ENCODE measurements around the gene SCN5A. TPM values are rescaled to one million over a fixed set of nuclear protein-coding genes. Genes with fewer than 3 reads are reported as not detected.
"Not testable (repeated sequence)": the region's sequence is repeated elsewhere in the genome, so short reads cannot be mapped to it uniquely, and the experiment has no call there.

The SCN5A gene
- total RNA-seq, 1 donor from 2014 or later, result 3.3 TPM

DNA sequence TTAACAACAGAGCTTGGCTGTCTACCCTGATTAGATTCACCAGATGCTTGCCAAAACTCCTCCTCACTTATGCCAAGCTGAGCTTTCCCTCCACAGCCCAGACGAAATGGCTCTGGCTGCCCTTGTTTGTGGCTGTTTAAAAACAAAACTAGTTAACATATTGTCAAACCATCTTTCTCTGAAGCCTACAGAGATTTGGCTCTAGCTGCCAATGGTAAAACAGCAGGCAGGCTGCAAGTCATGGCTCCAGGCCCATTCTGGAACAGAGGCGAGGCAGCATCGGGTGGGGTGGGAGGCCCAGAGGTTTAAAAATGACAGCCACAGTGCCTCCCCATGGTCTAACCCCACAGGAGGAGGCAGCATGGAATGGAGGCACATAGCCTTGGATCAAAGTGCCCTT lies 75.9 kb downstream of the SCN5A start:
- Mint-ChIP-seq H3K27me3 (ENCODE audit: low read depth, unreplicated experiment) (peaks cover 12% of the 10 kb centered on the region), H3K27ac (ENCODE audit: unreplicated experiment) (no peak overlapping the region), H3K4me1 (ENCODE audit: low read depth, unreplicated experiment) (no peaks in the 10 kb centered on the region), H3K36me3 (ENCODE audit: low read depth, unreplicated experiment) (peaks cover 2% of the 10 kb centered on the region), H3K9me3 (ENCODE audit: unreplicated experiment) (peaks cover 2% of the 10 kb centered on the region), H3K4me3 (ENCODE audit: unreplicated experiment) (no peak overlapping the region)
- no peaks in the 10 kb centered on the region for H3K36me3 ChIP-seq (ENCODE audit: insufficient read depth, low read length)
- no peak overlapping the region for H3K27ac ChIP-seq (ENCODE audit: low read depth, low read length)
- no peak overlapping the region for H3K4me2 ChIP-seq (ENCODE audit: low read length)
- H3K9me3 ChIP-seq (ENCODE audit: insufficient read depth, low read depth, low read length), result peaks cover 4% of the 10 kb centered on the region
- no peaks in the 10 kb centered on the region for H3K4me1 ChIP-seq (ENCODE audit: insufficient read depth, low read length)
- no peak overlapping the region for H3K4me3 ChIP-seq (ENCODE audit: insufficient read depth, low read depth, low read length)
- no peak overlapping the region for H2AFZ ChIP-seq (ENCODE audit: low read depth, low read length)
- H3K79me2 ChIP-seq (ENCODE audit: insufficient read depth, low read length), result no peaks in the 10 kb centered on the region
- H4K20me1 ChIP-seq (ENCODE audit: insufficient read depth, low read length), result no peaks in the 10 kb centered on the region
- H3K9ac ChIP-seq (ENCODE audit: low read length), result no peak overlapping the region
- no peak for DNase-seq (ENCODE audit: low read depth)
- no peaks in the 10 kb centered on the region for H3K27me3 ChIP-seq (ENCODE audit: insufficient read depth, low read length)
- no peak for TF ChIP-seq EZH2 (IDR thresholded peaks at IDR 0.05; ENCODE audit: insufficient read depth, low read length)
- TF ChIP-seq, protein P1, sequence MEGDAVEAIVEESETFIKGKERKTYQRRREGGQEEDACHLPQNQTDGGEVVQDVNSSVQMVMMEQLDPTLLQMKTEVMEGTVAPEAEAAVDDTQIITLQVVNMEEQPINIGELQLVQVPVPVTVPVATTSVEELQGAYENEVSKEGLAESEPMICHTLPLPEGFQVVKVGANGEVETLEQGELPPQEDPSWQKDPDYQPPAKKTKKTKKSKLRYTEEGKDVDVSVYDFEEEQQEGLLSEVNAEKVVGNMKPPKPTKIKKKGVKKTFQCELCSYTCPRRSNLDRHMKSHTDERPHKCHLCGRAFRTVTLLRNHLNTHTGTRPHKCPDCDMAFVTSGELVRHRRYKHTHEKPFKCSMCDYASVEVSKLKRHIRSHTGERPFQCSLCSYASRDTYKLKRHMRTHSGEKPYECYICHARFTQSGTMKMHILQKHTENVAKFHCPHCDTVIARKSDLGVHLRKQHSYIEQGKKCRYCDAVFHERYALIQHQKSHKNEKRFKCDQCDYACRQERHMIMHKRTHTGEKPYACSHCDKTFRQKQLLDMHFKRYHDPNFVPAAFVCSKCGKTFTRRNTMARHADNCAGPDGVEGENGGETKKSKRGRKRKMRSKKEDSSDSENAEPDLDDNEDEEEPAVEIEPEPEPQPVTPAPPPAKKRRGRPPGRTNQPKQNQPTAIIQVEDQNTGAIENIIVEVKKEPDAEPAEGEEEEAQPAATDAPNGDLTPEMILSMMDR (IDR thresholded peaks at IDR 0.05; ENCODE audit: insufficient read depth, low read depth, low read length), result no peak
- FAIRE-seq, result no peak

DNA sequence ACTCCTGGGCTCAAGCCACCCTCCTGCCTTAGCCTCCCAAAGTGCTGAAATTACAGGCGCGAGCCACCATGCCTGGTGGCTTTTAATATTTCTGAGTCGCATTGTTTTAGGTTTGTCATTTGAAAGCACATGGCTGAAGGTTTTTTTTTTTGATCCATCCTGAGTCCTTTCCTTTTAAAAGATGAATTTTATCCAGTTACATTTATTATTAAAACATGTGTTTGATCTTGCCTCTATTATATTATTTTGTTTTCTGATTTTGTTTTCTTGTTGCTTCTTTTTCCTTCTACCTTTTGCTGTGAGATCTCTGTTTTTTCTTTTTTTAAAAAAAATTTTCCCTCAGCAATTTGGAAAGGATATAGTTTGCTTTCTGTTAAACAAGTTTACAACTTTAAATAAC lies 76.4 kb downstream of the SCN5A start:
- no peak overlapping the region for H3K9ac ChIP-seq (ENCODE audit: low read length)
- Mint-ChIP-seq H3K27ac (ENCODE audit: unreplicated experiment) (no peak overlapping the region), H3K27me3 (ENCODE audit: low read depth, unreplicated experiment) (peaks cover 9% of the 10 kb centered on the region), H3K4me1 (ENCODE audit: low read depth, unreplicated experiment) (no peaks in the 10 kb centered on the region), H3K9me3 (ENCODE audit: unreplicated experiment) (peaks cover 2% of the 10 kb centered on the region), H3K4me3 (ENCODE audit: unreplicated experiment) (no peak overlapping the region), H3K36me3 (ENCODE audit: low read depth, unreplicated experiment) (peaks cover 2% of the 10 kb centered on the region)
- H2AFZ ChIP-seq (ENCODE audit: low read depth, low read length), result no peak overlapping the region
- H3K27me3 ChIP-seq (ENCODE audit: insufficient read depth, low read length), result no peaks in the 10 kb centered on the region
- DNase-seq (ENCODE audit: low read depth) (no peak), FAIRE-seq (no peak)
- no peaks in the 10 kb centered on the region for H3K79me2 ChIP-seq (ENCODE audit: insufficient read depth, low read length)
- no peak overlapping the region for H3K4me2 ChIP-seq (ENCODE audit: low read length)
- H4K20me1 ChIP-seq (ENCODE audit: insufficient read depth, low read length), result no peaks in the 10 kb centered on the region
- H3K36me3 ChIP-seq (ENCODE audit: insufficient read depth, low read length), result no peaks in the 10 kb centered on the region
- H3K4me3 ChIP-seq (ENCODE audit: insufficient read depth, low read depth, low read length), result no peak overlapping the region
- H3K27ac ChIP-seq (ENCODE audit: low read depth, low read length), result no peak overlapping the region
- H3K9me3 ChIP-seq (ENCODE audit: insufficient read depth, low read depth, low read length), result peaks cover 4% of the 10 kb centered on the region
- no peak for TF ChIP-seq EZH2 (IDR thresholded peaks at IDR 0.05; ENCODE audit: insufficient read depth, low read length)
- TF ChIP-seq, protein P1 (IDR thresholded peaks at IDR 0.05; ENCODE audit: insufficient read depth, low read depth, low read length), result no peak
- H3K4me1 ChIP-seq (ENCODE audit: insufficient read depth, low read length), result no peaks in the 10 kb centered on the region

DNA sequence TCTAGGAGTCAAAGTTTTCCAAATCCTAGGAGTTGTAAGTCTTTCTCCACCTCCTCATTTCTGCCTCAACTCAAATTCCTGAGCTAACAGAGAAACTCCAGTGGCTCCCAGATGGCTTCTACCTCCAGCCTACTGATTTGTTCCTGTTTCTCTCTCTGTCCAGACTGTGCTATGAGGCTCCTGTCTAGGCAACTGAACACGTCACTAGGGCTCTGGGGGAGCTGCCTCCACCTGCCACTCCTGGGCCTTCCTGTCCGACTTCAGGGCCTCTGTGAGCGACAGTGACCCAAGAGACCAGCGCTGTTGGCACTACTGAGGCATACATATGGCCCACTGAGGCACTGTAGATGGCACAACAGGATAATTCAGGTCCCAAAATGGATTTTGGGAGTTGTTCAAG lies 82.0 kb downstream of the SCN5A start:
- no peak overlapping the region for H3K9ac ChIP-seq (ENCODE audit: low read length)
- H4K20me1 ChIP-seq (ENCODE audit: insufficient read depth, low read length), result no peaks in the 10 kb centered on the region
- H3K36me3 ChIP-seq (ENCODE audit: insufficient read depth, low read length), result no peaks in the 10 kb centered on the region
- H3K4me1 Mint-ChIP-seq (ENCODE audit: low read depth, unreplicated experiment), result no peaks in the 10 kb centered on the region
- peaks cover 14% of the 10 kb centered on the region for H3K27me3 Mint-ChIP-seq (ENCODE audit: low read depth, unreplicated experiment)
- no peaks in the 10 kb centered on the region for H3K79me2 ChIP-seq (ENCODE audit: insufficient read depth, low read length)
- FAIRE-seq, result no peak
- no peak overlapping the region for H3K27ac ChIP-seq (ENCODE audit: low read depth, low read length)
- H3K27me3 ChIP-seq (ENCODE audit: insufficient read depth, low read length), result no peaks in the 10 kb centered on the region
- no peak for DNase-seq (ENCODE audit: low read depth)
- no peaks in the 10 kb centered on the region for H3K9me3 Mint-ChIP-seq (ENCODE audit: unreplicated experiment)
- TF ChIP-seq, protein P1 (IDR thresholded peaks at IDR 0.05; ENCODE audit: insufficient read depth, low read depth, low read length), result no peak
- no peak for TF ChIP-seq EZH2 (IDR thresholded peaks at IDR 0.05; ENCODE audit: insufficient read depth, low read length)
- H2AFZ ChIP-seq (ENCODE audit: low read depth, low read length), result no peak overlapping the region
- no peak overlapping the region for H3K27ac Mint-ChIP-seq (ENCODE audit: unreplicated experiment)
- no peak overlapping the region for H3K4me2 ChIP-seq (ENCODE audit: low read length)
- H3K9me3 ChIP-seq (ENCODE audit: insufficient read depth, low read depth, low read length), result no peaks in the 10 kb centered on the region
- H3K36me3 Mint-ChIP-seq (ENCODE audit: low read depth, unreplicated experiment), result no peaks in the 10 kb centered on the region
- H3K4me1 ChIP-seq (ENCODE audit: insufficient read depth, low read length), result no peaks in the 10 kb centered on the region
- H3K4me3 Mint-ChIP-seq (ENCODE audit: unreplicated experiment), result no peak overlapping the region
- no peak overlapping the region for H3K4me3 ChIP-seq (ENCODE audit: insufficient read depth, low read depth, low read length)

DNA sequence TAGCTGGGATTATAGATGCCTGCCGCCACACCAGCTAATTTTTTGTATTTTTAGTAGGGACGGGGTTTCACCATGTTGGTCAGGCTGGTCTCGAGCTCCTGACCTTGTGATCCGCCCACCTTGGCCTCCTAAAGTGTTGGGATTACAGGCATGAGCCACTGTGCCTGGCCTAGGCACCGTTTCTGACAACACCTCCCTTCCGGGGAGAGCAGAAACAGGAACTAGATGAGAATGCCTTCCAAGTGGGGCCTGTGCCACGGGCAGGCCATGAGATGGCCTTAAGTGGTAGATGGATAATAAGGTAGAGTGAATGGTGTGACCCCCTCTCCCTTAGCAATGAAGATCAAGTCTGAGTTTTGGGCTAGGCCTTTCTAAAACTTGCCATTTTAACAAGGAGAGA lies 82.7 kb downstream of the SCN5A start:
- not testable (repeated sequence) for FAIRE-seq

More for the DNA sequence above, 82.7 kb downstream of the SCN5A start:
- not testable (repeated sequence) for H3K27me3 ChIP-seq (ENCODE audit: insufficient read depth, low read length); H3K4me3 ChIP-seq (ENCODE audit: insufficient read depth, low read depth, low read length); H3K79me2 ChIP-seq (ENCODE audit: insufficient read depth, low read length); H3K36me3 Mint-ChIP-seq (ENCODE audit: low read depth, unreplicated experiment); H3K4me1 ChIP-seq (ENCODE audit: insufficient read depth, low read length); H3K9me3 ChIP-seq (ENCODE audit: insufficient read depth, low read depth, low read length); H2AFZ ChIP-seq (ENCODE audit: low read depth, low read length); H3K36me3 ChIP-seq (ENCODE audit: insufficient read depth, low read length); H3K9me3 Mint-ChIP-seq (ENCODE audit: unreplicated experiment); H3K4me2 ChIP-seq (ENCODE audit: low read length); H3K27ac Mint-ChIP-seq (ENCODE audit: unreplicated experiment); H3K27ac ChIP-seq (ENCODE audit: low read depth, low read length); H3K9ac ChIP-seq (ENCODE audit: low read length); H3K4me1 Mint-ChIP-seq (ENCODE audit: low read depth, unreplicated experiment); DNase-seq (ENCODE audit: low read depth); H4K20me1 ChIP-seq (ENCODE audit: insufficient read depth, low read length); H3K4me3 Mint-ChIP-seq (ENCODE audit: unreplicated experiment)
- peaks cover 14% of the 10 kb centered on the region for H3K27me3 Mint-ChIP-seq (ENCODE audit: low read depth, unreplicated experiment)
